NCI-H1436 treated with DMSO at 0.1 percent for 48 hours (cell line): ENCODE data around the gene RFT1.
A peak's percentile ranks its signal among the peaks of the same experiment; 100 is the strongest.

ENCODE experiments used
- DNase-seq: peaks from one replicate; lab custom pipeline; 2025; lab: John Stamatoyannopoulos, UW

The RFT1 gene

GRCh38 chr3:53149006-53149690, 18.9 kb upstream of the RFT1 start:
- DNase-seq: no peak

GRCh38 chr3:53147903-53148400, 17.7 kb upstream of the RFT1 start:
- no peak for DNase-seq

DNA sequence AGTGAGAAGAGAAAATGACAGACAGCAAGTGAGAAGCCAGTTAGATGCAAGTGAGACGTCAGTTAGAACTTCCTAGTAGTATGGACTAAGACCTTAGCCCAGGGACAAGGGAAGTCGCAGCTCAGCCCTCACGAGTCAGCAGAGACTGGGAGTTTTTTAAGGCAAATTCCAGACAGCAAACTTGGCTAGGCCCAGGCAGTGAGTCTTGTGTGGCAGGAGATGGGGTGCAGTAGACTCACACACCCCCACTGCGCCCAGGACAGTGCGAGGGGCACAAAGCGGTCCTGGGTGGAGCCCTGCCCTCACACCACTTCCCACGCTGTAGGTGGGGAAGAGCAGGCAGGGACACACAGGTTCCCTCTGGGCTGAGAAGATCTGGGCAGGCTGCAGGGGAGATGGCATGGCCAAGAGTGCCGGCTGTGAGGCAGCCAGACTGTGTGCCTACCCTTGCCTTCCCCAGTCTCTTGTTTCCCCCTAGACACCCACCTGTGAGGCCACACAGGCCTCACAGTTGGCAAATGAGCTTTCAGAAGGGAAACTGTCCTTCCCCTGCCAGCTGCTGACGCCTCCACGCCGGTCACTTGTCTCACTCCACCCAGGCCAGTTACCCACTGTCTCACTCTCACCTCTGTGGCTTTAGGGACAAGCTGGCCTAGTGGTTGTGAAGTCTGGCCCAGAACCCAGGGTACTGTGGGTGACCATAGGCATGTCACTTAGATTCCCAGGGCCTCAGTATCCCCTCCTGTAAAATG, 17.1 kb upstream of the RFT1 start:
- no peak for DNase-seq

- no peak for DNase-seq
These were observed 16.2 kb upstream of the RFT1 start for GRCh38 chr3:53146319-53146891.

GRCh38 chr3:53145713-53146080, 15.5 kb upstream of the RFT1 start:
- DNase-seq: no peak

- DNase-seq: no peak
These were observed 14.9 kb upstream of the RFT1 start for GRCh38 chr3:53144862-53145712.

- DNase-seq: no peak
These were observed 14.2 kb upstream of the RFT1 start for GRCh38 chr3:53144446-53144845.

DNA sequence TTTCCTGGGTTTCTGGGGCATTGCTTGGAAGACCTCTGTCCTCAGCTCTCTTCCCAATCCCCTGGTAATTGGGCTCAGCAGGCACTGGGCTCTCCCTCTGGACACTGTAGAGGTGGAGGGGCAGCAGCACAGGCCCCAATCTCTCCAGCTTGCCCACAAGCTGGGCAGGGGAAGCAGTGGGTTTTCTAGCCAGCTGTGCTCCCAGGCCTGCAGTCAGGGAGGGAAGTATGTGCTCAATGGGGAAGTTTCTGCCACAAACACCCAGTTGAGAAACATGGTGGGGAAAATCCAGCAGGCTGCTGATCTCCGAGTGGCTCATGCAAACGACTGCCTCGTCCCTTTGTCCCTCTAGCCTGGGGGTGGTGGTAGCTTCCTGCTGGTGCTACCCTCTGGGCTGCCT, 12.8 kb upstream of the RFT1 start:
- no peak for DNase-seq

DNA sequence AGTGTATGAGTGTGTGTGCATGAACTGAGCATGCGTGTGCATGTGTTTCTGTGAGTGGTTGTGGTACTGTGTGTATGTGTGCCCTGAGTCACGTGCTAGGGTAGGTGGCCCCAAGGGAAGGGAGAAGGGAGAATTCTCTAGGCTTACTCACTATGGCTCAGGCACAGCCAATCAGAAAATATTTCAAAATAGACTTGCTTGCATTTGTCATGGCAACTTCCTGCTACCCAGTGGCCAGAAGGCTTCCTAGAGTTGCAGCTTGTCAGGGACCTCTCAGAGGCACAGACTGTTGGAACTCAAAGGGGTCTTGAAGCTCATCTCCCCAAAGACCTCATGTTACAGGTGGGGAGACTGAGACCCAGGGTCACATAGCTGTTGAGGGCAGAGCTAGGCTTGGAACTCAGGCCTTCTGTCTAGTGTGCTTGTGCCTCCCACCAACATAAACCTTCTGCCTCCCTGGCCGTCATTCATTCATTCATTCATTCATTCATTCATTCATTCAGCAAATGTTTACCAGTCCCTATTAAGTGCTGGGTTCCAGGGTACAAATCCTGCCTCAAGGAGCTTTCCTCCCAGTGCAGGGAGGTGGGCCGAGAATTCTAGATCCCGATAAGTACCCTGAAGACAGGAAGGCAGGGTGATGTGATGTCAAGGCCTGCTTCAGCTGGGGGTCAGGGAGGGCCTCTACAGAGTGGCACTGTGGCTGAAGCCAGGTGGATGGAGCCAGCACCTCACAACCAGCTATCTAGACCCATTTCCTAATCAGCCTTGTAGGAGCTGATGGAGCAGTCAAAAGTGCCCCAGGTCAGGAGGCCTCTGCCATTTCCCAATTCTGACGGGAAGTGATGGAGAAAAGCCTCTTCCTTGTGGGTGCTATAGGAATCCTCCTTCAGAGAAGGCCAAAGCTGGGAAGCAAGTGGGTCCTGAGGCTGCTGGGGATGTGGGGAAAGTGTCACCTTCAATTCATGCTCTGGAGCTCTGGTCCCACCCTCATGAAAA, 10.9 kb upstream of the RFT1 start:
- peak; percentile 2 for DNase-seq

DNA sequence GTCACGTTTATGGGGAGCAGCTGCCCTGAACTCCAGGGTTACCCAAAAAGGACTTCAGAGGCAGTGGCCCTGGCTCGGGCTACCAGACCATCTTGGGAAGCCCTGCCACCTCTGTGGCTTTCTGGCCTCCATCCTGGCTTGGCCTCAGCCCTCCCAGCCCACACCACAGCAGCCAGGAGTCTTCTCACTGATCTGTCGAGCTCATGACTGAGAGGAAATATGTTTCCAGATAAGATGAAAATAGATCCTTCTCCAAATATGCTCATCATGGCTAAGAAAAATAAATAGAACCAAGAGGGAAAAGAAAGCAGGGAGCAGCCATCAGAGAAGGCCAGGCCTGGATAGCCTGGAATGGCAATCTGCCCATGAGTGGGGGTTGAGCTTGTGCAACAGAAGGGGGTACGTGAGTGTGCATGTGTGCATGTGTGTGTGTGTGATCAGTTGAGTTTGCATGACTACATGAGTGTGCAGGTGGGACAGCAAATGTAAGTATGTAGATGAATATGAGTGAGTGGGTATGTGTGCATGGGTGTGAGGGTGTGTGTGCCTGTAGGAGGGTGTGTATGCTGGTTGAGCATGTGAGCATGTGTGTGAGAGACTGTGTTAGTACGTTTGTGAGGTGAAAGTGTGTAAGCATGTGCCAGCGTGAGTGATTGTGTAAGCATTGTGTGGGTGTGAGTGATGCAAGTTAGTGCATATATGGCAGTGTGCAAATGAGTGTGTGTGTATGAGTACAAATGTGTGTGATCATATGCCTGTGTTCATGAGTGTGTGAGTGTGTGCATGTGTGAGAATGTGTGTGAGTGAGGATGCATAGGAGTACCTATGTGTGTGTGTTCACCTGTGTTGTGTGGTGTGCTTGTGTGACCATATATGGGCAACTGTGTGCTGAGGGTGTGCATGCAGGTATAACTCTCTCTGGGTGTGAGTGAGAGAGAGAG, 9.9 kb upstream of the RFT1 start:
- no peak for DNase-seq

- no peak for DNase-seq
These were observed 7.7 kb upstream of the RFT1 start for GRCh38 chr3:53137835-53138446.

- DNase-seq: no peak
These were observed 7.0 kb upstream of the RFT1 start for GRCh38 chr3:53137221-53137620.

DNA sequence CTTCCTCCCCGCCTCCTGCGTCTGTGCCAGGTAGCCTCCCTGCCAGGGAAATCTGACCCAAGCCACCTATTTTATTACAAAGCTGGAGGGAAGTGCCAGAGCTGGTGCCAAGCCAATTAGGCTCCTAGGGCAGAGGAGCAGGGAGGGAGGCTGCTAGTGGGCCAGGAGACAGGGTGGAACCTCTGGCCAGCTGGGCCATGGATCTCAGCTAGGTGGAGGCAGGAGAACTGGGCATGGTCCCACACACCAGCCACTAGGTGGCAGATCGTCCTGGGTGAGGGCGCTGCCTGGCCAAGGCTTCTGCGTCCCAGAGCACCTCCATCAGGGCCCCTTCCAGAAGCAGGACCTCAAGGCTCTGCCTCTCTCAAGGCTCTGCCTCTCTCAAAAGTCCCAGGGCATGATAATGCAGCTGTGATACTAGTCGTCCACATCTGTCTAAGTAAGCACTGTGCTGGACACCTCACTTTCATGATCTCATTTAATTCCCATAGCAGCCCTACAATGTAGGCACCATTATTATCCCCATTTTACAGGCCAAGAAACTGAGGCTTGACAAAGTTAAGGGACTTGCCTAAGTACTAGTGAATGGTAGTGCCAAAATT, 4.5 kb upstream of the RFT1 start:
- DNase-seq: no peak

GRCh38 chr3:53132347-53132746, 2.1 kb upstream of the RFT1 start:
- DNase-seq: no peak

DNA sequence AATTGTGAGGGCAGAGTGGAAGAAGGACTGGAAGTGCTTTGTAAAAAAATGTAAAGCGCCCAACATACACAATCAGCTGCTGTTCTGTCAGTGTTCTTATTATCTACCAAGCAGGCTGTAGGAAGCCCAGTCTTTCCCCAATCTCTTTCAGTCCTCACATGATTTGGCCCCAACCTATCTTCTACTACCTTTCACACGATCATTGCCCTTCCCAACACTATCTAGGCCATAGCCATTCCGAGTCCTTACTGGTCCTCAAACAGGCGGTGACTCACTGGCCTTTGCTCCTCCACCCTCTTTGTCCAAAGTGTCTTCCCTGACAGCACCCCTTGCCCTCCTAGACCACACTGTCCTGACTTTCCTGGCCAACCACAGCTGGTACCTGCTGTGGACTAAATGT, 861 bp upstream of the RFT1 start:
- no peak for DNase-seq

GRCh38 chr3:53129344-53129743, 891 bp downstream of the RFT1 start:
- DNase-seq: no peak

DNA sequence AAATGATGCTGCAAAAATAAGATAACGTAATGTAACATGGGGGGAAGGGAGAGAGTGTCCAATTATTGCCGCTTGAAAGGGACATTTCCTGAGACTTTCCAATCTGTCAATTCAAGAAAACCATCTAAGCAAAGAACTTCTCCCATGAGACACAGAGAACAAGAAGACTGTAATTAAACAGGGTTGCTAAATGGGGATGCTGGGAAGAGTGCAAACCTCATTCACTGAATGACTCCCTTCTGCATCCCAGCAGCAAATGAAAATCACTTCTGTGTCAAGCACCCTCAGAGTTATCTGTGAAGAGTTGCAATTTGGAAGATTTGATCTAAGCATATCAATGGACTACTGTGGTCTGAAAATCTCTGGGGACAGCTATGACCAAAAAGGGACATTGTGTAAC, 3.6 kb downstream of the RFT1 start:
- DNase-seq: no peak

DNA sequence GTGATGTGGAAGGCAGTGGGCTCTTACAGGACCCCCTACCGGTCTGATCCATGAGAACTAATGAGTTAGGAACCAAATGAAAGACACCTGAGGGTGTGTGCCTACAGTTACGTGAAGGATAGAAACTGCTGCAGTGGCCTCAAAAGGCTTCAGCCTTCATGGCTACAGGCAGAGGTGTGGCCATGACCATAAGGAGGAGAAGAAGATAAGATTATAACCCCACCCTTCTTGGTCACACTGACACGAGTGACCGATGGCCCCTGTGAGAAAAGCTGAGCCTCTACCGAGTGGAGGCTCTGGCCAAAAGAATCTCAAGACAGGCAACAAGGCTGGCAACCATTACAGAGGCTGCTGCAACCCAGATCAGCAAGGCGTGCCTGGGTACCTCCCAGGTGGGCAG, 6.3 kb downstream of the RFT1 start:
- no peak for DNase-seq

GRCh38 chr3:53123510-53123909, 6.7 kb downstream of the RFT1 start:
- DNase-seq: no peak
